AG04449 (cell line): Measurements from ENCODE around the gene SNX21.

ENCODE experiments used
- CTCF ChIA-PET: fragments of 350-600 bp; formaldehyde crosslinking; extraction: SDS; loops from one replicate; lab custom pipeline; 2021; ENCODE audit warnings: antibody characterized with exemption; lab: Yijun Ruan, JAX
- POLR2A ChIA-PET: fragments of 400-600, 350-600 bp; formaldehyde crosslinking; extraction: SDS; loops from one replicate; lab custom pipeline; 2020; ENCODE audit warnings: antibody characterized with exemption, inconsistent platforms; lab: Yijun Ruan, JAX
- DNase-seq: peaks from one replicate; pipeline ENCODE4 v3.0.0-alpha.2; 2010; ENCODE audit warnings: low read depth, low spot score
- H3K4me3 ChIP-seq: 2 replicates; pipeline ENCODE4 v1.5.1; 2011; ENCODE audit warnings: low read depth, mild to moderate bottlenecking, control low read depth, low read length
- TF ChIP-seq, protein P1 (sequence below): IDR thresholded peaks from one replicate; pipeline ENCODE4 v1.5.1; 2011; ENCODE audit warnings: mild to moderate bottlenecking, moderate library complexity, low read length, control low read depth, inconsistent platforms; ENCODE audit not compliant: insufficient read depth; ENCODE audit errors: missing control alignments

Gene SNX21

DNA sequence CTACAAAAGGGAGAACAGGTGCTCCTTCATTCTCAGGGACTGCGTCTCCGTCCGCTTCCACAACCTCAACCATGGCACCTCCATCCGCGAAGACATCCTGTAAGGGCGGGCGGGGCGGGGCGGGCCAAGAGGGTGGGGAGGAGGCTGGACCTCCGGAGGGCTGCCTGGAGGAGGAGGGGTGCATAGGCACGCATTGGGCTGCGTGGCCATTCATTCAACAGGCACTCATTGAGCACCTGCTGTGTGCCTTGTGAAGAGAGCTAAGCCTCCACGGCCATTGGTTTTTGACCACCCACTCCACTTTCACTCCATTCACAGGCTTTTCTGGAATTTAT is 24.2 kb downstream of the SNX21 start:
- ChIA-PET POLR2A (interaction anchor here (1.0 kb wide), 1 partner anchor 24 kb away, joined by 3 read pairs; no protein-coding TSS in a partner anchor), CTCF (interaction anchor here (0.6 to 2.0 kb wide), 7 partner anchors 10 to 112 kb away, joined by 3 to 7 read pairs (median 3); no protein-coding TSS in a partner anchor)
- H3K4me3 ChIP-seq = peak overlapping the region; percentile 67
- TF ChIP-seq, protein P1, sequence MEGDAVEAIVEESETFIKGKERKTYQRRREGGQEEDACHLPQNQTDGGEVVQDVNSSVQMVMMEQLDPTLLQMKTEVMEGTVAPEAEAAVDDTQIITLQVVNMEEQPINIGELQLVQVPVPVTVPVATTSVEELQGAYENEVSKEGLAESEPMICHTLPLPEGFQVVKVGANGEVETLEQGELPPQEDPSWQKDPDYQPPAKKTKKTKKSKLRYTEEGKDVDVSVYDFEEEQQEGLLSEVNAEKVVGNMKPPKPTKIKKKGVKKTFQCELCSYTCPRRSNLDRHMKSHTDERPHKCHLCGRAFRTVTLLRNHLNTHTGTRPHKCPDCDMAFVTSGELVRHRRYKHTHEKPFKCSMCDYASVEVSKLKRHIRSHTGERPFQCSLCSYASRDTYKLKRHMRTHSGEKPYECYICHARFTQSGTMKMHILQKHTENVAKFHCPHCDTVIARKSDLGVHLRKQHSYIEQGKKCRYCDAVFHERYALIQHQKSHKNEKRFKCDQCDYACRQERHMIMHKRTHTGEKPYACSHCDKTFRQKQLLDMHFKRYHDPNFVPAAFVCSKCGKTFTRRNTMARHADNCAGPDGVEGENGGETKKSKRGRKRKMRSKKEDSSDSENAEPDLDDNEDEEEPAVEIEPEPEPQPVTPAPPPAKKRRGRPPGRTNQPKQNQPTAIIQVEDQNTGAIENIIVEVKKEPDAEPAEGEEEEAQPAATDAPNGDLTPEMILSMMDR = no peak
- no peak for DNase-seq

DNA sequence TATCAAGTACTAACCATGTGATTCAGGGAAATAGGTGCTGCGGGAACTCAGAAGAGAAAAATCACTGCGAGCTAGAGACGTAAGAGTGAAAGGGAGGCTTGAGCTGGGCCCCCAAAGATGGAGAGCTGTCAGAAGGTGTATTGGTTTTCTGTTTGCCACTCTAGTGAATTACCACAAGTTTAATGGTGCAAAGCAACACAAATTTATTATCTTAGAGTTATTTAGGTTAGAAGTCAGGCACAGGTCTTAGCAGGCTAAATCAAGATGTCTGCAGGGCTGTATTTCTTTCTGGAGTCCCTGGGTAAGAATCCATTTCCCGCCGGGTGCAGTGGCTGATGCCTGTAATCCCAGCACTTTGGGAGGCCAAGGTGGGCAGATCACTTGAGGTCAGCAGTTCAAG is 26.3 kb downstream of the SNX21 start:
- TF ChIP-seq, protein P1 = no peak
- POLR2A ChIA-PET = no interaction called here
- no peak overlapping the region for H3K4me3 ChIP-seq
- DNase-seq = no peak
- CTCF ChIA-PET = interaction anchor here (0.9 kb wide), 1 partner anchor 110 kb away, joined by 4 read pairs; no protein-coding TSS in a partner anchor

DNA sequence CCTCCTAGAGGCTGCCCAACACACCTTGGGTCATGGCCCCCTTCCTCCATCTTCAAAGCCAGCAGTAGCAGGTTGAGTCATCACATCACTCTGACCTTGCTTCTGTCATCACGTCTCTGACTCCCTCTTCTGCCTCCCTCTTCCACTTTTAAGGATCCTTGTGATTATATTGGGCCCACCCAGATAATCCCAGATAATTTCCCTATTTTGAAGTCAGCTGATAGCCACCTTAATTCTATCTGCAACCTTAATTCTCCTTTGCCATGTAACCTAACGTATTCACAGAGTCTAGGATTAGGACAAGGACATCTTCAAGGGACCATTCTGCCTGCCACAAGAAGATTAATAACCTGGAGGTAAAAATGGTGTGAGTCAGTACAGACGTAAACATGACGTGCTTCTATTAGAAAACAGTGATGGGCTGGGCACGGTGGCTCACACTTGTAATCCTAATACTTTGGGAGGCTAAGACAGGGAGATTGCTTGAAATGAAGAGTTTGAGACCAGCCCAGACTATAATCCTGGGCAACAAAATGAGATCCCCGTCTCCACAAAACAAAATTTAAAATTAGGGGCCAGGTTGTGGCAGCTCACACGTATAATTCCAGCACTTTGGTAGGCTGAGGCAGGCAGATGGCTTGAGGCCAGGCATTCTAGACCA is 27.1 kb downstream of the SNX21 start:
- no peak overlapping the region for H3K4me3 ChIP-seq
- CTCF ChIA-PET = interaction anchor here (0.9 kb wide), 1 partner anchor 109 kb away, joined by 4 read pairs; no protein-coding TSS in a partner anchor
- TF ChIP-seq, protein P1 = no peak
- DNase-seq = no peak
- POLR2A ChIA-PET = no interaction called here

DNA sequence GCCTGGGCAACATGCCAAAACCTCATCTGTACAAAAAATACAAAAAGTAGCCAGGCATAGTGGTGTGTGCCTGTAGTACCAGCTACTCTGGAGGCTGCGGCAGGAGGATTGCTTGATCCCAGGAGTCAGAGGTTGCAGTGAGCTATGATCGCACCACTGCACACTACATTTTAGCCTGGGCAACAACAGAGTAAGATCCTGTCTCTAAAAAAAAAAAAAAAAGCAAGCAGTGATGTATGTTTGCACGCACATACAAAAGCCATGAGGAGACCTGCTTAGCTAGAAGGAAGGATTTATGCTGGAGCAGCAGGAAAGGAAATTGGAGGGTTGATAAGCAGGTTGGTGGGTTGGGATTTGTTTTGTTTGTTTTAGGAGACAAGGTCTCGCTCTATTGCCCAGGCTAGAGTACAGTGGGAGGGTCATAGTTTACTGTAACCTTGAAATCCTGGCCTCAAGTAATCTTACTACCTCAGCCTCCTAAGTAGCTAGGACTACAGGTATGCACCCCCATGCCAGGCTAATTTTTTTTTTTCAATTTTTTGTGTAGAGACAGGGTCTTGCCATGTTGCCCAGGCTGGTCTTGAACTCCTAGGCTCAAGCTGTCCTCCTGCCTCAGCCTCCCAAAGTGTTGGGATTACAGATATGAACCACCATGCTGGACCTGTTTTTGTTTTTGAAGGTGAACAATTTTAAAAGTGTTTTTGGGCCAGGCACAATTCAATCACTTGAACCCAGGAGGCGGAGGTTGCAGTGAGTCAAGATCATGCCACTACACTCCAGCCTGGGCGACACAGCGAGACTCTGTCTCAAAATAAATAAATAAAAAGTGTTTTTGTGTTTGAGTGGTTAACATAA is 27.8 kb downstream of the SNX21 start:
- POLR2A ChIA-PET = no interaction called here
- no peak overlapping the region for H3K4me3 ChIP-seq
- TF ChIP-seq, protein P1 = no peak
- DNase-seq = no peak
- CTCF ChIA-PET = no interaction called here

DNA sequence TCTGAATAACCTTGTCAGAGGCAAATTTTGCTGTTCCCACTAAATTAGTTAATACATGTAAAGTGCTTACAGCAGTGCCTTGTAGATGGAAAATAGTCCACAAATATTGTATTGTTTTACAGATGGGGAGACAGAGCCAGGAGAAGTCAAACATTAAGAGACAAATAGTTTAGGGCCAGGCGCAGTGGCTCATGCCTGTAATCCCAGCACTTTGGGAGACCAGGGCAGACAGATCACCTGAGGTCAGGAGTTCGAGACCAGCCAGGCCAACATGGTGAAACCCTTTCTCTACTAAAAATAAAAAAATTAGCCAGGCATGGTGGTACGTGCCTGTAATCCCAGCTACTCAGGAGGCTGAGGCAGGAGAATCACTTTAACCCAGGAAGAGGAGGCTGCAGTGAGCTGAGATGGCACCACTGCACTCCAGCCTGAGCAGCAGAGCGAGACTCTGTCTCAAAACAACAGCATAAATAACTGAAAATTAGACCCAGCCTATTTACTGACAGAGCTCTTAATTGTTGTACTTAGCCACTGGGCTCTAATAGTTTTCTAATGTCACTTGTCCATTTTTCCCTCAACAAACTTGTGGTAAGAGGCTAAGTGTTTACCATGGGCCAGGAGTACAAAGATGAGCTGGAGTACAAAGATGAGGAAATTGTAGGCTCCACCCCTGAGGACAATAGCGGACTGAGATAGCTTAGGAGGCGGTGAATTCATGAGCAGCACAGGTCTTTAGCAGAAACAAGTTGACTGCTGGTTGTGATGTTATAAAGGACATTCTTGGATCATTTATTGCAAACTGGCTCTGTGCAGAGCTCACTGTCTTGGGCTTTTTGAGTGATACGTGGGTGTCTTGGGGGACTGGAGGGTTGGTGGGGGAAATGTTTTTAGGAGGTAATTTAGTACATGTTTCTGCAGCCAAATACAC is 30.2 kb downstream of the SNX21 start:
- ChIA-PET POLR2A (interaction anchor here (0.8 kb wide), 1 partner anchor 11 kb away, joined by 4 read pairs; no protein-coding TSS in a partner anchor), CTCF (no interaction called here)
- no peak for DNase-seq
- H3K4me3 ChIP-seq = no peak overlapping the region
- TF ChIP-seq, protein P1 = no peak
